PFSK-1 (cell line): ENCODE results near the gene CEACAM21.

Source experiments
- FOXP2 ChIP-seq: optimal IDR thresholded peaks from 2 replicates; pipeline ENCODE3; 2011; ENCODE audit warnings: borderline replicate concordance, control low read depth, inconsistent platforms; ENCODE audit not compliant: insufficient read depth; ENCODE audit errors: extremely low read length, extremely low read depth
- POLR2AphosphoS5 ChIP-seq: IDR thresholded peaks from 2 replicates; pipeline ENCODE4 v1.6.1; 2012; ENCODE audit warnings: low read depth, mild to moderate bottlenecking, control low read depth, low read length, moderate library complexity
- REST ChIP-seq, 2 experiments: IDR thresholded peaks; 2 replicates each; pipeline versions ENCODE4 v1.6.1 to v1.8.0; 2011 to 2012; ENCODE audit warnings: low read depth in 2 of 2, low read length in 2 of 2, control low read depth in 1 of 2, inconsistent platforms in 1 of 2, mild to moderate bottlenecking in 1 of 2, moderate library complexity in 1 of 2; ENCODE audit not compliant: insufficient read depth in 1 of 2
- TAF1 ChIP-seq: IDR thresholded peaks from 2 replicates; pipeline ENCODE4 v1.6.1; 2012; ENCODE audit warnings: low read length, control low read depth, borderline replicate concordance; ENCODE audit not compliant: insufficient read depth

DNA sequence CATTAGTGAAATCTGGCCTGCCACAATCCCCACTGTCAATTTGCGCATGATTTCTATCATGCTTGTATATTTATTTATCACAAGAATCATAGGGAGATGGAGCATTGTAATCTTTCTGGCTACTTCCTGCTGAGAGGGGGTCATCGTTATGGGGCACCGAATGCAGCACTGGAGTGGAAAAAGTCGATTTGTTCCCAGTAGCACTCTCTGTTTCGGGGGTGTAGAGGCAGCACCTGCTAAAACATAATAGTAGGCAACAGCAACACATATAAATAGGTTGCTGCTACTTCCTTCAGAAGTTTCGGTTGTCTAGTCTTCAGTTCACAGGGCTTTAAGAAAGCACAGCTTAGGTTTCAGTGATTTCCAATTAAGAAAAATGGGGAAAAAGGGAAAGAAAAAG is 23.4 kb upstream of the CEACAM21 start:
- TF ChIP-seq FOXP2 = no peak
- TF ChIP-seq TAF1 = no peak
- no peak for TF ChIP-seq REST (IDR thresholded peaks at IDR 0.05; ENCODE audit: insufficient read depth in 1 of 2, low read depth in 2 of 2, low read length in 2 of 2)
- no peak for TF ChIP-seq POLR2AphosphoS5
